K562 (cell line): ENCODE results near the gene ZG16B. TPM values are rescaled to one million over a fixed set of nuclear protein-coding genes. Genes with fewer than 3 reads are reported as not detected.
A peak's percentile ranks its signal among the peaks of the same experiment; 100 is the strongest.

ENCODE experiments used
- BCL6 ChIP-seq: fragments of 250-450 bp; sonication (Bioruptor Pico); IDR thresholded peaks from 2 replicates; pipeline ENCODE4 v1.4.0; 2020
- CEBPB ChIP-seq: fragments of 450-650 bp; IDR thresholded peaks from 2 replicates; pipeline ENCODE4 v1.6.1; 2016; ENCODE audit warnings: missing genetic modification characterization, missing compliant biosample characterization
- FOSL1 ChIP-seq: fragments of 200-800 bp; sonication (Bioruptor generic); conservative IDR thresholded peaks from 2 replicates; pipeline ENCODE4 v1.6.1; 2016; ENCODE audit warnings: missing genetic modification characterization, missing compliant biosample characterization
- NKRF ChIP-seq: fragments of 450-650 bp; IDR thresholded peaks from 2 replicates; pipeline ENCODE4 v1.6.1; 2016; ENCODE audit warnings: borderline replicate concordance
- POLR2G ChIP-seq: fragments of 200-400 bp; formaldehyde crosslinking; IDR thresholded peaks from 2 replicates; pipeline ENCODE4 v1.6.1; 2017; ENCODE audit warnings: low read depth, mild to moderate bottlenecking, antibody characterized with exemption, low read length, moderate library complexity
- RNF2 ChIP-seq: sonication (generic); IDR thresholded peaks from 2 replicates; pipeline ENCODE4 v1.6.1; 2016
- SAP30 ChIP-seq: fragments of 200-600 bp; sonication (generic); IDR thresholded peaks from 2 replicates; pipeline ENCODE4 v1.6.1; 2012; ENCODE audit warnings: borderline replicate concordance, low read depth, mild to moderate bottlenecking, moderate library complexity, low read length, control low read depth, inconsistent platforms; ENCODE audit not compliant: insufficient read depth, poor library complexity, severe bottlenecking
- SIN3A ChIP-seq, 2 experiments: fragments of 150-350 bp in 1 of 2; IDR thresholded peaks; 2 replicates each; pipeline ENCODE4 v1.6.1; 2011 to 2016; ENCODE audit warnings: borderline replicate concordance in 2 of 2, low read depth in 2 of 2, low read length in 2 of 2, mild to moderate bottlenecking in 2 of 2, moderate library complexity in 2 of 2; ENCODE audit not compliant: control insufficient read depth in 1 of 2
- SIRT6 ChIP-seq: IDR thresholded peaks from one replicate; pipeline ENCODE4 v1.6.1; 2012; ENCODE audit warnings: low read depth, mild to moderate bottlenecking, control low read depth, inconsistent platforms, low read length, moderate library complexity
- SMAD3 ChIP-seq: fragments of 450-650 bp; formaldehyde crosslinking; conservative IDR thresholded peaks from 2 replicates; pipeline ENCODE4 v1.4.0; 2020; ENCODE audit warnings: mild to moderate bottlenecking
- SREBF1 ChIP-seq: fragments of 150-350 bp; IDR thresholded peaks from 2 replicates; pipeline ENCODE4 v1.6.1; 2014; ENCODE audit warnings: antibody characterized with exemption, low read depth, low read length, borderline replicate concordance
- TAL1 ChIP-seq: fragments of 450-650 bp; IDR thresholded peaks from 2 replicates; pipeline ENCODE4 v1.6.1; 2016; ENCODE audit warnings: mild to moderate bottlenecking
- TBP ChIP-seq: optimal IDR thresholded peaks from 2 replicates; pipeline ENCODE3; 2011; ENCODE audit warnings: low read depth, low read length, improper control_type of control experiment
- TCF7L2 ChIP-seq: fragments of 150-350 bp; IDR thresholded peaks from 2 replicates; pipeline ENCODE4 v1.6.1; 2016; ENCODE audit warnings: low read depth, mild to moderate bottlenecking, low read length, moderate library complexity
- TEAD1 ChIP-seq, 2 experiments: fragments of 450-650 bp in 1 of 2; sonication (generic) in 1 of 2; formaldehyde crosslinking; IDR thresholded peaks; 2 replicates each; pipeline versions ENCODE4 v1.4.0 to v1.8.0; 2020 to 2022; ENCODE audit warnings: mild to moderate bottlenecking in 2 of 2, missing genetic modification reagents in 1 of 2
- ZBTB5 ChIP-seq: fragments of 450-650 bp; IDR thresholded peaks from 2 replicates; pipeline ENCODE4 v1.6.1; 2017; ENCODE audit warnings: antibody characterized with exemption
- ZC3H11A ChIP-seq: IDR thresholded peaks from 2 replicates; pipeline ENCODE4 v1.6.1; 2012; ENCODE audit warnings: low read depth, low read length, improper control_type of control experiment
- ZNF41 ChIP-seq: fragments of 250-450 bp; sonication (Bioruptor Pico); conservative IDR thresholded peaks from 2 replicates; pipeline ENCODE4 v1.4.0; 2020; ENCODE audit warnings: mild to moderate bottlenecking
- polyA plus RNA-seq, 8 experiments: library from polyadenylated mRNA; depleted of rRNA in 4 of 8; stranded (reverse) in 5 of 8; unstranded in 3 of 8; fragments of >200 nt; fragmentation: Nextera tagmentation in 2 of 8; fragmentation: Illumina TruSeq in 1 of 8; extraction: Ambion mirVana in 2 of 8; extraction: Trizol in 1 of 8; gene quantifications; 2 replicates each; pipeline versions ENCODE4 v1.2.1 to v1.2.3, GENCODE V29; 2011 to 2014; ENCODE audit warnings: inconsistent platforms in 1 of 8, missing spikeins in 1 of 8
- total RNA-seq, 7 experiments: library from RNA; depleted of rRNA in 6 of 7; stranded (reverse); fragments of >200 nt in 6 of 7; fragmentation: Illumina TruSeq in 2 of 7; extraction: Trizol in 2 of 7; gene quantifications; 2 replicates each; pipeline versions ENCODE4 v1.2.1 to v1.2.3, GENCODE V29; 2011 to 2021; ENCODE audit warnings: low replicate concordance in 1 of 7

ZG16B gene
- total and polyA plus RNA-seq, 9 of the 15 experiments (the other 6 are each of a cell fraction or from before 2014, with no cell fraction given): 0.25 to 0.43 (median 0.34) TPM; not detected in 5

- TF ChIP-seq SIN3A (IDR thresholded peaks at IDR 0.05; ENCODE audit: borderline replicate concordance in 2 of 2, control insufficient read depth in 1 of 2, low read depth in 2 of 2, low read length in 2 of 2) (peak in 1 of 2 experiments; percentile 49; a peak in 1 of 4 replicates), TBP (peak; percentile 57), ZNF41 (no peak), CEBPB (no peak), ZBTB5 (no peak), POLR2G (peak; percentile 35), ZC3H11A (no peak), SAP30 (peak; percentile 88), FOSL1 (no peak), NKRF (peak; percentile 85; the same call in 1 of the 2 replicates), SIRT6 (no peak), TCF7L2 (no peak), RNF2 (no peak), SREBF1 (no peak), BCL6 (CRISPR knock-in tag) (no peak), TEAD1 (CRISPR knock-in tag; IDR thresholded peaks at IDR 0.05) (0 out of 4 replicates have a peak, but pooled peaks of 1 of the 2 experiments have one; percentile 42), TAL1 (no peak), SMAD3 (CRISPR knock-in tag) (no peak)
These were observed 12.5 kb upstream of the ZG16B start (continued) for GRCh38 chr16:2817340-2818271.
